ENCODE measurements around the gene EGR1.

Gene EGR1

DNA sequence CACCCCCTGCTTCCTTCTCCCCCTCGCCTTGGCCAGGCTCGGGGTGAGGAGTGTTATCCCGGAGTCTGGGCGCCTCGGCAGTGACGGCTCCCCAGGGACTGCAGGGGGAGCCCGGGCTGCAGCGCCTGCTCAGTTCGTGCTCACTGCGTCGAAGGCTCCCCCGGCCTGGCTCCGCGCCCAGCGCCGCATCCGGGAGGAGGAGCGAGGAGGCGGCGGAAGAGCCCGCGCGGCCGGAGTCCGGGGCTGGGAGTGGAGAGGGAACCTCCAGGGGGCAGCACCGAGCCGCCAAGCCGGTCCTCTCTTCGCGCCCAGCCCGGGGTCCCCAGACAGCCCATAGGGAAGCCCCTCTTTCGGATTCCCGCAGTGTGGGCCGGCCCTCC is 1.3 kb upstream of the EGR1 start:
- H4K20me1 ChIP-seq (ENCODE audit: insufficient read depth, low read length), result no peaks in the 10 kb centered on the region
- H3K9ac ChIP-seq (ENCODE audit: low read length), result peak overlapping the region; percentile 84
- no peaks in the 10 kb centered on the region for H3K36me3 ChIP-seq (ENCODE audit: insufficient read depth, low read length)
- no peaks in the 10 kb centered on the region for H3K9me3 ChIP-seq (ENCODE audit: low read length)
- no peaks in the 10 kb centered on the region for H3K27me3 ChIP-seq (ENCODE audit: insufficient read depth, low read length)
- H3K27ac ChIP-seq (ENCODE audit: low read depth, low read length, poor library complexity, severe bottlenecking), result peak overlapping the region; percentile 70
- H3K9me2 ChIP-seq (ENCODE audit: low read depth, low read length), result no peaks in the 10 kb centered on the region
- H2AFZ ChIP-seq (ENCODE audit: low read length), result peak overlapping the region; percentile 68
- H3K4me3 ChIP-seq (ENCODE audit: low read depth, low read length, poor library complexity, severe bottlenecking), result peak overlapping the region; percentile 73
- H3K4me1 ChIP-seq (ENCODE audit: insufficient read depth, low read length, severe bottlenecking), result peaks cover 35% of the 10 kb centered on the region
- H3F3A ChIP-seq (ENCODE audit: insufficient read depth, low read length), result no peaks in the 10 kb centered on the region
- H3K79me2 ChIP-seq (ENCODE audit: insufficient read depth, low read length), result no peaks in the 10 kb centered on the region
- H3K4me2 ChIP-seq (ENCODE audit: low read length), result peak overlapping the region; percentile 89
- TF ChIP-seq, protein P1, sequence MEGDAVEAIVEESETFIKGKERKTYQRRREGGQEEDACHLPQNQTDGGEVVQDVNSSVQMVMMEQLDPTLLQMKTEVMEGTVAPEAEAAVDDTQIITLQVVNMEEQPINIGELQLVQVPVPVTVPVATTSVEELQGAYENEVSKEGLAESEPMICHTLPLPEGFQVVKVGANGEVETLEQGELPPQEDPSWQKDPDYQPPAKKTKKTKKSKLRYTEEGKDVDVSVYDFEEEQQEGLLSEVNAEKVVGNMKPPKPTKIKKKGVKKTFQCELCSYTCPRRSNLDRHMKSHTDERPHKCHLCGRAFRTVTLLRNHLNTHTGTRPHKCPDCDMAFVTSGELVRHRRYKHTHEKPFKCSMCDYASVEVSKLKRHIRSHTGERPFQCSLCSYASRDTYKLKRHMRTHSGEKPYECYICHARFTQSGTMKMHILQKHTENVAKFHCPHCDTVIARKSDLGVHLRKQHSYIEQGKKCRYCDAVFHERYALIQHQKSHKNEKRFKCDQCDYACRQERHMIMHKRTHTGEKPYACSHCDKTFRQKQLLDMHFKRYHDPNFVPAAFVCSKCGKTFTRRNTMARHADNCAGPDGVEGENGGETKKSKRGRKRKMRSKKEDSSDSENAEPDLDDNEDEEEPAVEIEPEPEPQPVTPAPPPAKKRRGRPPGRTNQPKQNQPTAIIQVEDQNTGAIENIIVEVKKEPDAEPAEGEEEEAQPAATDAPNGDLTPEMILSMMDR (IDR thresholded peaks at IDR 0.05; ENCODE audit: low read length), result peak; percentile 80
- TF ChIP-seq EZH2 (IDR thresholded peaks at IDR 0.05; ENCODE audit: borderline replicate concordance, low read length), result no peak

DNA sequence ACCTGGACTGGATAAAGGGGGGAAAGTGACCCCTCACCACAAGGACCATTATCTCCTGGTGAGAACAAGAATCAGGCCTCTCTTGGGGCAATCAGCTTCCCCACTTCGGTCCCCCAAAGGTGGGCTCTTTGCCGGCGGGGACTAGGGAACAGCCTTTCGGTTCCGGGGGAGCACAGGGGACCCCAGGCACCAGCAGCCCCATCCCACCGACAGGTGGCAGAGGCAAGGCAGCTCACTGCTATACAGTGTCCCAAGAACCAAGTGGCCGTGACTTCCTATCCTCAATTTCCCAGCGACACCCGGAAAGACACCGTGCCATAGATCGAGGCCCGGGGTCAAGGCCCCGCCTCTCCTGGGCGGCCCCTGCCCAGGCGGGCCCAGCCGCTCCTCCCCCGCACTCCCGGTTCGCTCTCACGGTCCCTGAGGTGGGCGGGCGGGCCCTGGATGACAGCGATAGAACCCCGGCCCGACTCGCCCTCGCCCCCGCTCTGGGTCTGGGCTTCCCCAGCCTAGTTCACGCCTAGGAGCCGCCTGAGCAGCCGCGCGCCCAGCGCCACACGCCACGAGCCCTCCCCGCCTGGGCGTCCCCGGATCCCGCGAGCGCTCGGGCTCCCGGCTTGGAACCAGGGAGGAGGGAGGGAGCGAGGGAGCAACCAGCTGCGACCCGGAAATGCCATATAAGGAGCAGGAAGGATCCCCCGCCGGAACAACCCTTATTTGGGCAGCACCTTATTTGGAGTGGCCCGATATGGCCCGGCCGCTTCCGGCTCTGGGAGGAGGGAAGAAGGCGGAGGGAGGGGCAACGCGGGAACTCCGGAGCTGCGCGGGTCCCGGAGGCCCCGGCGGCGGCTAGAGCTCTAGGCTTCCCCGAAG is 655 bp upstream of the EGR1 start:
- Histone ChIP-seq H3K27me3 (ENCODE audit: insufficient read depth, low read length) (no peaks in the 10 kb centered on the region), H3K79me2 (ENCODE audit: insufficient read depth, low read length) (no peaks in the 10 kb centered on the region), H3F3A (ENCODE audit: insufficient read depth, low read length) (no peaks in the 10 kb centered on the region), H3K4me1 (ENCODE audit: insufficient read depth, low read length, severe bottlenecking) (peaks cover 29% of the 10 kb centered on the region), H3K4me2 (ENCODE audit: low read length) (peak overlapping the region; percentile 89), H3K27ac (ENCODE audit: low read depth, low read length, poor library complexity, severe bottlenecking) (peak overlapping the region; percentile 70), H2AFZ (ENCODE audit: low read length) (peak overlapping the region; percentile 68), H3K9me2 (ENCODE audit: low read depth, low read length) (no peaks in the 10 kb centered on the region), H3K4me3 (ENCODE audit: low read depth, low read length, poor library complexity, severe bottlenecking) (peak overlapping the region; percentile 73), H4K20me1 (ENCODE audit: insufficient read depth, low read length) (no peaks in the 10 kb centered on the region), H3K9ac (ENCODE audit: low read length) (peak overlapping the region; percentile 84), H3K36me3 (ENCODE audit: insufficient read depth, low read length) (no peaks in the 10 kb centered on the region), H3K9me3 (ENCODE audit: low read length) (no peaks in the 10 kb centered on the region)
- TF ChIP-seq, protein P1 (IDR thresholded peaks at IDR 0.05; ENCODE audit: low read length), result peak; percentile 38; the same call in 1 of the 2 replicates
- TF ChIP-seq EZH2 (IDR thresholded peaks at IDR 0.05; ENCODE audit: borderline replicate concordance, low read length), result no peak

DNA sequence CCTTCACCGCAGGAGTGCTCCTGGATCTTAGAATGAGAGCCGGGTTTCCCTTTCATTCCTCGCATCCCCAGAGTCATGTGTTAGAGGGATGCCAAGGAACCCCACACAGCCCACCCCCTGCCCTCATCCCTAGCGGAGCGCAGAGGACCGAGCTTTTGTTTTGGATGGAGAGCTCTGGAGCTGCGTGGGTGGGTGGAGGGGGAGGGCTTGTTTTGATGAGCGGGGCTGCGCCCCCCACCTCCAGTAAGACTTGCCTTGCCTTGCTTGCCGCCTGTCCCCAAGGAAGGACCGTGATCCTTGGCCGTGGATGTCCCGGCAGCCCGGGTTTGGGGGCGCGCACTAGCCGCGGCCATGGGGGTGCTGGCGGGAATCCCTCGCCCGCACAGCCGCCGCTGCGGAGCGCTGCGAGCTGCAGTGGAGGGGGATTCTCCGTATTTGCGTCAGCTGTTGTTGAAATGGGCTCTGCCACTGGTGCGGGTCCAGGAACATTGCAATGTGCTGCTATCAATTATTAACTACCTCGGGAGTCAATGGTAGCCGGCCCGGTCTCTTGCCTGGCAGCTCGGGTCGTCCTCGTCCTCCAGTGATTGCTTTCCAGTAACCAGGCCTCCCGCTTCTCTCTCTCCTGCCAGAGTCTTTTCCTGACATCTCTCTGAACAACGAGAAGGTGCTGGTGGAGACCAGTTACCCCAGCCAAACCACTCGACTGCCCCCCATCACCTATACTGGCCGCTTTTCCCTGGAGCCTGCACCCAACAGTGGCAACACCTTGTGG is 1.0 kb downstream of the EGR1 start:
- Histone ChIP-seq H3K27me3 (ENCODE audit: insufficient read depth, low read length) (no peaks in the 10 kb centered on the region), H2AFZ (ENCODE audit: low read length) (no peak overlapping the region), H3F3A (ENCODE audit: insufficient read depth, low read length) (no peaks in the 10 kb centered on the region), H3K9me3 (ENCODE audit: low read length) (no peaks in the 10 kb centered on the region), H3K4me1 (ENCODE audit: insufficient read depth, low read length, severe bottlenecking) (peaks cover 16% of the 10 kb centered on the region), H3K9ac (ENCODE audit: low read length) (peak overlapping the region; percentile 52; the same call in 1 of the 2 replicates), H4K20me1 (ENCODE audit: insufficient read depth, low read length) (no peaks in the 10 kb centered on the region), H3K36me3 (ENCODE audit: insufficient read depth, low read length) (no peaks in the 10 kb centered on the region), H3K9me2 (ENCODE audit: low read depth, low read length) (no peaks in the 10 kb centered on the region), H3K4me3 (ENCODE audit: low read depth, low read length, poor library complexity, severe bottlenecking) (peak overlapping the region; percentile 73), H3K27ac (ENCODE audit: low read depth, low read length, poor library complexity, severe bottlenecking) (no peak overlapping the region), H3K79me2 (ENCODE audit: insufficient read depth, low read length) (no peaks in the 10 kb centered on the region), H3K4me2 (ENCODE audit: low read length) (peak overlapping the region; percentile 89)
- TF ChIP-seq EZH2 (IDR thresholded peaks at IDR 0.05; ENCODE audit: borderline replicate concordance, low read length), result no peak
- TF ChIP-seq, protein P1 (IDR thresholded peaks at IDR 0.05; ENCODE audit: low read length), result no peak
